ENCODE data around the gene SLC6A1. TPM values are rescaled to one million over a fixed set of nuclear protein-coding genes. Genes with fewer than 3 reads are reported as not detected.

SLC6A1 gene
- total RNA-seq, 1 experiment from 2014 or later = not detected

DNA sequence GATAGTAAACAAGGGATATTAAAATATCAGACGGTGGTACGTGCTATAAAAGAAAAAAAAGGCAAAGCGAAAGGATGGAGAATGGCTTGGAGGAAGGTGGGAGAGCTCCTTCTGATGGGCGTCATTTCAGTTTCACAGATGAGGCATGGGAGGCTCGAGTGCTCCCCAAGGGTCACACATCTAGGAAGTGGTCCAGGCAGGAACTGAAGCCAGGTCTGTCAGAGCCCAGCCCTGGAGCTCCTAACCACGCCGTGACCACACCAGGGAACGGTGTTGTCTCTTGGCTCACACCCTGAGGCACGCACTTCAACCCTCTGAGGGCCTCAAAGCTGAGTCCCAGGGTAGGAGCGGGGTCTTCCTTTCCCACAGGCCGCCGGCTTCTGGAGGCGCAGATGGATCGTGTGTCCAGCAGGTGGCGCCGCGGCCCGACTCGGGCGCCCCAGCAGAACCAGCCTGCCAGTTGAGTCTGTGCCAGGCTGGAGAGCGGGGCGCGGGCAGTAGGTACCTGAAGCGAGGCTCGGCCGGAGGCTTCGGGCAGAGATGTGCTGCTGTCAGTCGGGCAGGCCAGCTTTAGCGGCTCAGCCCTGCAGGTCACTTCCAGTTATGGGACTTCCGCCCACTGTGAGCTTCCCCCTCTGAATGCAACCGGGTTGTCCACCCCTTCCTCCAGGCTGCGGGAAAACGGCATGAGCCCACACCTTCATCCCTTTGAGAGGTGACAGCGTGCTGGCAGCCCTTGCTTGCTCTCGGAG lies 68.1 kb downstream of the SLC6A1 start:
- Histone ChIP-seq H3K79me2 (ENCODE audit: insufficient read depth, low read length) (no peaks in the 10 kb centered on the region), H3K14ac (ENCODE audit: insufficient read depth, low read length) (no peak overlapping the region), H2AK5ac (ENCODE audit: insufficient read length, low read length) (no peak overlapping the region), H3K27ac (ENCODE audit: insufficient read length, low read depth, low read length) (no peak overlapping the region), H3K23ac (ENCODE audit: insufficient read length, low read depth, low read length) (no peak overlapping the region), H2BK120ac (ENCODE audit: low read depth, low read length, poor library complexity, severe bottlenecking) (no peak overlapping the region), H4K8ac (replicated peaks; ENCODE audit: insufficient read length, low read depth, low read length) (no peak overlapping the region), H3K4ac (ENCODE audit: low read depth, low read length) (no peak overlapping the region), H3K18ac (ENCODE audit: insufficient read length, low read depth, low read length) (no peak overlapping the region), H2BK5ac (ENCODE audit: insufficient read length, low read length) (no peak overlapping the region), H3K4me1 (ENCODE audit: insufficient read depth, low read length) (no peaks in the 10 kb centered on the region), H3K27me3 (ENCODE audit: insufficient read depth, low read length) (no peaks in the 10 kb centered on the region), H2BK12ac (ENCODE audit: insufficient read length, low read depth, low read length) (no peak overlapping the region), H2AFZ (ENCODE audit: low read length) (no peak overlapping the region), H4K91ac (ENCODE audit: insufficient read length, low read depth, low read length) (no peak overlapping the region), H2BK20ac (ENCODE audit: low read depth, low read length, poor library complexity, severe bottlenecking) (no peak overlapping the region), H3K79me1 (ENCODE audit: insufficient read depth, low read depth, low read length, poor library complexity, severe bottlenecking) (no peaks in the 10 kb centered on the region), H3T11ph (ENCODE audit: low read length) (no peak overlapping the region), H4K20me1 (ENCODE audit: control insufficient read depth, insufficient read depth, insufficient read length) (no peaks in the 10 kb centered on the region), H3K9me3 (ENCODE audit: control insufficient read depth, low read depth, low read length) (peaks cover 8% of the 10 kb centered on the region), H3K4me2 (ENCODE audit: insufficient read depth, insufficient read length, low read length) (peak overlapping the region; percentile 23), H3K23me2 (ENCODE audit: insufficient read length, low read depth, low read length, poor library complexity, severe bottlenecking) (no peaks in the 10 kb centered on the region), H3K9ac (ENCODE audit: extremely low read depth, insufficient read length, low read length) (no peak overlapping the region), H2BK15ac (ENCODE audit: low read depth, low read length) (no peak overlapping the region), H3K56ac (ENCODE audit: insufficient read length, low read depth, low read length) (no peak overlapping the region), H4K5ac (ENCODE audit: insufficient read length, low read depth, low read length) (no peak overlapping the region)
- TF ChIP-seq, protein P1, sequence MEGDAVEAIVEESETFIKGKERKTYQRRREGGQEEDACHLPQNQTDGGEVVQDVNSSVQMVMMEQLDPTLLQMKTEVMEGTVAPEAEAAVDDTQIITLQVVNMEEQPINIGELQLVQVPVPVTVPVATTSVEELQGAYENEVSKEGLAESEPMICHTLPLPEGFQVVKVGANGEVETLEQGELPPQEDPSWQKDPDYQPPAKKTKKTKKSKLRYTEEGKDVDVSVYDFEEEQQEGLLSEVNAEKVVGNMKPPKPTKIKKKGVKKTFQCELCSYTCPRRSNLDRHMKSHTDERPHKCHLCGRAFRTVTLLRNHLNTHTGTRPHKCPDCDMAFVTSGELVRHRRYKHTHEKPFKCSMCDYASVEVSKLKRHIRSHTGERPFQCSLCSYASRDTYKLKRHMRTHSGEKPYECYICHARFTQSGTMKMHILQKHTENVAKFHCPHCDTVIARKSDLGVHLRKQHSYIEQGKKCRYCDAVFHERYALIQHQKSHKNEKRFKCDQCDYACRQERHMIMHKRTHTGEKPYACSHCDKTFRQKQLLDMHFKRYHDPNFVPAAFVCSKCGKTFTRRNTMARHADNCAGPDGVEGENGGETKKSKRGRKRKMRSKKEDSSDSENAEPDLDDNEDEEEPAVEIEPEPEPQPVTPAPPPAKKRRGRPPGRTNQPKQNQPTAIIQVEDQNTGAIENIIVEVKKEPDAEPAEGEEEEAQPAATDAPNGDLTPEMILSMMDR (conservative IDR thresholded peaks at IDR 0.05) = peak; percentile 96
- peaks cover 3 to 6% (median 4%) of the 10 kb centered on the region in 3 experiments; a peak in 5 of 7 replicates for H3K36me3 Mint-ChIP-seq (ENCODE audit: insufficient read depth in 1 of 3, low read depth in 3 of 3)
- peak; percentile 88 for DNase-seq
- no peaks in the 10 kb centered on the region for H3K4me1 Mint-ChIP-seq
- peaks cover 36% of the 10 kb centered on the region for H3K27me3 Mint-ChIP-seq (ENCODE audit: low read depth)
- peaks cover 23 to 30% of the 10 kb centered on the region in 2 experiments for H3K9me3 Mint-ChIP-seq
- peak overlapping the region; percentile 50 to 77 for H3K4me3 Mint-ChIP-seq
- WGBS (ENCODE audit: extremely low coverage, insufficient read length, low lambda C conversion rate) = no CpG with 5 or more reads among the region's 35 CpGs
- no peak overlapping the region for H3K27ac Mint-ChIP-seq
